ENCODE results near the gene TMEM217. TPM values are rescaled to one million over a fixed set of nuclear protein-coding genes. Genes with fewer than 3 reads are reported as not detected.
"Not testable (repeated sequence)": the region's sequence is repeated elsewhere in the genome, so short reads cannot be mapped to it uniquely, and the experiment has no call there.

TMEM217 gene
- total RNA-seq, 1 donor from 2014 or later, result 4.0 TPM

DNA sequence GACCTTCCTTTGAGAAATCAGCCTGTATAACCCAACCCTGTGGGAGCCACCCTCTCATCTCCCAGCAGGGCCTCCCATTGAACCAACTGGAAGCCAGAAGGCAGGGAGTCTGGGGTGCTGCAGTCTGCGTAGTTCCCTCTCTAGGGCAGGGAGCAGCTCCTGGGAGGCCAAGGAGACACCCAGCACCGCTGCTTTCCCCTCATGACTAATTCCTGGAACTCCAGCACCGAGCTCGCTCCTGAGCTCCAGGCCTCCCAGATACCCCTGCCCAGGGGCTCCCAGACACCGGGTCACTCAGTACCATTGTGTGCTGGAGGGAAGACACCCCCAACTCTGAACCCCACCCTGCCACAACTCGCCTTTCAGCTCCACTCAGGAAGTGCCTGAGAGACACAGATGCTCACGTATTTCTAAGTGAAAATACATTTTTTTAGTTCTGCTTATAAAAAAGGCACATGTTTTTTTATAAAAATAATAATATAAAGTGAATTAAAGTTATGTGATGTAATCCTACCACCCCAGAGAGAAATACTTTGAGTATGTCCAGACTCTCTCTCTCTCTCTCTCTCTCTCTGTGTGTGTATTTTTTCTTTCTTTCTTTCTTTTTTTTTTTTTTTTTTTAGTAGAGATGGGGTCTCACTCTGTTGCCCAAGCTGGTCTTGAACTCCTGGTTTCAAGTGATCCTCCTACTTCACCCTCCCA, 70.5 kb downstream of the TMEM217 start:
- Mint-ChIP-seq H3K9me3 (ENCODE audit: low read depth) (peaks cover 5% of the 10 kb centered on the region), H3K27me3 (ENCODE audit: low read depth) (no peaks in the 10 kb centered on the region), H3K36me3 (ENCODE audit: low read depth) (peaks cover 1% of the 10 kb centered on the region), H3K4me3 (ENCODE audit: unreplicated experiment) (no peak overlapping the region), H3K27ac (ENCODE audit: unreplicated experiment) (peak overlapping the region; percentile 73), H3K4me1 (ENCODE audit: low read depth) (peaks cover 8% of the 10 kb centered on the region)
- DNase-seq (ENCODE audit: low spot score), result no peak
- TF ChIP-seq, protein P1, sequence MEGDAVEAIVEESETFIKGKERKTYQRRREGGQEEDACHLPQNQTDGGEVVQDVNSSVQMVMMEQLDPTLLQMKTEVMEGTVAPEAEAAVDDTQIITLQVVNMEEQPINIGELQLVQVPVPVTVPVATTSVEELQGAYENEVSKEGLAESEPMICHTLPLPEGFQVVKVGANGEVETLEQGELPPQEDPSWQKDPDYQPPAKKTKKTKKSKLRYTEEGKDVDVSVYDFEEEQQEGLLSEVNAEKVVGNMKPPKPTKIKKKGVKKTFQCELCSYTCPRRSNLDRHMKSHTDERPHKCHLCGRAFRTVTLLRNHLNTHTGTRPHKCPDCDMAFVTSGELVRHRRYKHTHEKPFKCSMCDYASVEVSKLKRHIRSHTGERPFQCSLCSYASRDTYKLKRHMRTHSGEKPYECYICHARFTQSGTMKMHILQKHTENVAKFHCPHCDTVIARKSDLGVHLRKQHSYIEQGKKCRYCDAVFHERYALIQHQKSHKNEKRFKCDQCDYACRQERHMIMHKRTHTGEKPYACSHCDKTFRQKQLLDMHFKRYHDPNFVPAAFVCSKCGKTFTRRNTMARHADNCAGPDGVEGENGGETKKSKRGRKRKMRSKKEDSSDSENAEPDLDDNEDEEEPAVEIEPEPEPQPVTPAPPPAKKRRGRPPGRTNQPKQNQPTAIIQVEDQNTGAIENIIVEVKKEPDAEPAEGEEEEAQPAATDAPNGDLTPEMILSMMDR (IDR thresholded peaks at IDR 0.05), result no peak

DNA sequence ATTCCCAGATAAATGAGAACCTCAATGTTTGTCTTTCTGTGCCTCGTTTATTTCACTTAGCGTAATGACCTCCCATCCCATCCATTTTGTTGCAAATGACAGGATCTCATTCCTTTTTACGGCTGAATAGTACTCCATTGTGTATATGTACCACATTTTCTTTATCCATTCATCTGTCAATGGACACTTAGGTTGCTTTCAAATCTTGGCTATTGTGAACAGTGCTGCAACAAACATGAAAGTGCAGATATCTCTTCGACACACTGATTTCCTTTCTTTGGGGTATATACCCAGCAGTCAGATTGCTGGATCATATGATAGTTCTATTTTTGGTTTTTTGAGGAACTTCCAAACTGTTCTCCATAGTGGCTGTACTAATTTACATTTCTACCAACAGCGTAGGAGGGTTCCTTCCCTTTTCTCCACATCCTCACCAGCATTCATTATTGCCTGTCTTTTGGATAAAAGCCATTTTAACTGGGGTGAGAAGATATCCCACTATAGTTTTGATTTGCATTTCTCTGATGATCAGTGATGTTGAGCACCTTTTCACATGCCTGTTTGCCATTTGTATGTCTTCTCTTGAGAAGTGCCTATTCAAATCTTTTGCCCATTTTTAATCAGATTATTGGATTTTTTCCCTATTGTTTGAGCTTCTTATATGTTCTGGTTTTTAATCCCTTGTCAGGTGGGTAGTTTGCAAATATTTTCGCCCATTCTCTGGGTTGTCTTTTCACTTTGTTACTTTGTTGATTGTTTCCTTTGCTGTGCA, 71.8 kb downstream of the TMEM217 start:
- H3K9me3 Mint-ChIP-seq (ENCODE audit: low read depth); H3K27ac Mint-ChIP-seq (ENCODE audit: unreplicated experiment); H3K27me3 Mint-ChIP-seq (ENCODE audit: low read depth); DNase-seq (ENCODE audit: low spot score); H3K4me1 Mint-ChIP-seq (ENCODE audit: low read depth); H3K4me3 Mint-ChIP-seq (ENCODE audit: unreplicated experiment); H3K36me3 Mint-ChIP-seq (ENCODE audit: low read depth): not testable (repeated sequence)

DNA sequence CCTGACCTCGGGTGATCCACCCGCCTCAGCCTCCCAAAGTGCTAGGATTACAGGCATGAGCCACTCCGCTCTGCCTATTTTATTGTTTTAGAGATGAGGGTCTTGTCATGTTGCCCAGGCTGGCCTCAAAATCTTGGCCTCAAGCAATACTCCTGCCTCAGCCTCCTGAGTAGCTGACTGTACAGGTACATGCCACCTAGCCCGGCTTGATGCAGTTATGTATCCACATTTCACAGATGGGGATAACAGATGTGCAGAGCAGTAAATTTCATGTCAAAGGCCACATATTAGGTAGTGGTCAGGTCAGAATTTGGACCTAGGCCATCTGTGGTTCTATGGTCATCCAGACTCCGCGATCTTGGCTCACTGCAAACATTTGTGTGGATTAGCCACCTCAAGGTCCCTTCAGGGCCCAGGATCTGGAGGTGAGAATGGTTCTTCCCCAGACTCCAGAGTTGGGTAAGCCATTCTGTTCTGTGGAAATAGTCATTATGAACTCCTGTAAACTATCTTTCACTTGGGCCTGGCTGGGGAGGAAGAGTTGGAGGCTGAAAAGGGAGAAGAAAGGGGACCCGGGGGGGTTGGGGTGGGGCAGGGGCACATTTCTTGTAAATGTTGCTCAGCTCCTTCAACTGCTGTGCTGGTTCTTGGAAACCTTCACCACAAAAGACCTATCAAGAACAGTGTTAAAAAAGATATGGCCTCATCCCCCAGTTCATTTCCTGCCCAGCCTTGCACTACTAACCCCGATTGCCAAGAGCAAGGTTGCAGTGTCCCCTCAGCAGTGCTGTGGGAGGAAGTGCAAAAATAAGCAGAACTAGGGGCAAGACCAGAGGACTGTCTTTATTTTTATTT, 75.0 kb downstream of the TMEM217 start:
- Mint-ChIP-seq H3K27me3 (ENCODE audit: low read depth) (no peaks in the 10 kb centered on the region), H3K27ac (ENCODE audit: unreplicated experiment) (no peak overlapping the region)

DNA sequence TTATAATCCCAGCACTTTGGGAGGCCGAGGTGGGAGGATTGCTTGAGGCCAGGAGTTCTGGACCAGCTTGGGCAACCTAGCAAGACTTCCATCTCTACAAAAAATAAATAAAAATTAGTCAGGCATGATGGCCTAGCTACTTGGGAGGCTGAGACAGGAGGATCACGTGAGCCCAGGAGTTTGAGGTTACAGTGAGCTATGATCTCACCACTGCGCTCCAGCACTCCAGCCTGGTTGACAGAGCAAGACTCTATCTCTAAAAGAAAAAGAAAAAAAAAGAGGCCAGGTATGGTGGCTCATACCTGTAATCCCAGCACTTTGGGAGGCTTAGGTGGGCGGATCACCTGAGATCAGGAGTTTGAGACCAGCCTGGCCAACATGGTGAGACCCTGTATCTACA, 77.3 kb downstream of the TMEM217 start:
- H3K9me3 Mint-ChIP-seq (ENCODE audit: low read depth); H3K36me3 Mint-ChIP-seq (ENCODE audit: low read depth); H3K27ac Mint-ChIP-seq (ENCODE audit: unreplicated experiment); H3K4me3 Mint-ChIP-seq (ENCODE audit: unreplicated experiment); H3K27me3 Mint-ChIP-seq (ENCODE audit: low read depth); DNase-seq (ENCODE audit: low spot score); H3K4me1 Mint-ChIP-seq (ENCODE audit: low read depth): not testable (repeated sequence)

More for the DNA sequence above, 75.0 kb downstream of the TMEM217 start:
- Mint-ChIP-seq H3K36me3 (ENCODE audit: low read depth) (no peaks in the 10 kb centered on the region), H3K4me3 (ENCODE audit: unreplicated experiment) (no peak overlapping the region), H3K4me1 (ENCODE audit: low read depth) (peaks cover 5% of the 10 kb centered on the region), H3K9me3 (ENCODE audit: low read depth) (peaks cover 5% of the 10 kb centered on the region)
- TF ChIP-seq, protein P1 (IDR thresholded peaks at IDR 0.05), result no peak
- DNase-seq (ENCODE audit: low spot score), result no peak

DNA sequence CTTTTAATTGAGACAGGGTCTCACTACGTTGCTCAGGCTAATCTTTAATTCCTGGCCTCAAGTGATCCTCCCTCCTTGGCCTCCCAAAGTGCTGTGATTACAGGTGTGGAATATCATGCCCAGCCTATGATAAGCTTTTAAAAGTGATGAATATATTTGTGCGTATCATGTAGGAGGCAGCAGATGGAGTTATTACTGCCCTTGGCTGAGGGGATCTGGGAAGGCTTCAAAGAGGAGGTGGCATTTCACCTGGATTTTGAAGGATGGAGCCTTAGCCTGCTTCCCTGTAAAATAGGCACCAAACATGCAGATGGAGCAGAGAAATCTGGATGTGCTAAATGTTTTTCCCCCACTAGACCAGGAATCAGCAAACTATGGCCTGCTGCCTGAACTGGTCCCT, 77.9 kb downstream of the TMEM217 start:
- peaks cover under 1% of the 10 kb centered on the region for H3K36me3 Mint-ChIP-seq (ENCODE audit: low read depth)
- DNase-seq (ENCODE audit: low spot score), result no peak
- H3K27ac Mint-ChIP-seq (ENCODE audit: unreplicated experiment), result no peak overlapping the region
- no peaks in the 10 kb centered on the region for H3K9me3 Mint-ChIP-seq (ENCODE audit: low read depth)
- H3K27me3 Mint-ChIP-seq (ENCODE audit: low read depth), result no peaks in the 10 kb centered on the region
- no peaks in the 10 kb centered on the region for H3K4me1 Mint-ChIP-seq (ENCODE audit: low read depth)
- TF ChIP-seq, protein P1 (IDR thresholded peaks at IDR 0.05), result no peak
- H3K4me3 Mint-ChIP-seq (ENCODE audit: unreplicated experiment), result no peak overlapping the region

Data from chondrocyte (in vitro differentiated cells).